Fibroblast of lung (primary cell): Measurements from ENCODE around the gene DDR2.

Experiments
- CTCF ChIP-seq, 2 donors: IDR thresholded peaks in 1 of 2; conservative IDR thresholded peaks in 1 of 2; 1 replicate in 1 of 2; 2 replicates in 1 of 2; pipeline ENCODE4 v1.5.1; 2011 to 2012; ENCODE audit warnings: low read length in 2 of 2, control low read depth in 1 of 2, inconsistent platforms in 1 of 2, low read depth in 1 of 2, mild to moderate bottlenecking in 1 of 2
- EZH2 ChIP-seq: IDR thresholded peaks from 2 replicates; pipeline ENCODE4 v1.5.1; 2012; ENCODE audit warnings: low read length, control low read depth, mild to moderate bottlenecking; ENCODE audit errors: missing control alignments

- TF ChIP-seq CTCF (conservative IDR thresholded peaks at IDR 0.05 in 1 of 2, IDR thresholded peaks at IDR 0.05 in 1 of 2; ENCODE audit: low read depth in 1 of 2, low read length in 2 of 2) (no peak), EZH2 (no peak)
These were observed 140.4 kb downstream of the DDR2 start for GRCh38 chr1:162772571-162773154.
